HEK293 (cell line): ENCODE results near the gene SNAI1.

Experiments used
- YY1 ChIP-seq: fragments of 450-650 bp; formaldehyde crosslinking; IDR thresholded peaks from 2 replicates; pipeline ENCODE4 v1.5.1; 2018; ENCODE audit warnings: missing biosample characterization, missing genetic modification characterization
- ZNF121 ChIP-seq: fragments of 450-650 bp; formaldehyde crosslinking; IDR thresholded peaks from 2 replicates; pipeline ENCODE4 v1.5.1; 2016; ENCODE audit warnings: missing biosample characterization, missing genetic modification characterization
- ZNF302 ChIP-seq: fragments of 450-650 bp; formaldehyde crosslinking; IDR thresholded peaks from 2 replicates; pipeline ENCODE4 v1.5.1; 2016; ENCODE audit warnings: missing biosample characterization, missing genetic modification characterization, low read depth
- ZNF311 ChIP-seq: fragments of 450-650 bp; formaldehyde crosslinking; IDR thresholded peaks from 2 replicates; pipeline ENCODE4 v1.5.1; 2017; ENCODE audit warnings: missing biosample characterization, missing genetic modification characterization, borderline replicate concordance
- TF ChIP-seq, protein P1 (sequence below): fragments of 450-650 bp; formaldehyde crosslinking; IDR thresholded peaks from 2 replicates; pipeline ENCODE4 v1.5.1; 2016; ENCODE audit warnings: missing biosample characterization, missing genetic modification characterization

- no peak for TF ChIP-seq YY1 (tag by site-specific recombination)
- TF ChIP-seq ZNF302 (tag by site-specific recombination) = no peak
- TF ChIP-seq, protein P1, sequence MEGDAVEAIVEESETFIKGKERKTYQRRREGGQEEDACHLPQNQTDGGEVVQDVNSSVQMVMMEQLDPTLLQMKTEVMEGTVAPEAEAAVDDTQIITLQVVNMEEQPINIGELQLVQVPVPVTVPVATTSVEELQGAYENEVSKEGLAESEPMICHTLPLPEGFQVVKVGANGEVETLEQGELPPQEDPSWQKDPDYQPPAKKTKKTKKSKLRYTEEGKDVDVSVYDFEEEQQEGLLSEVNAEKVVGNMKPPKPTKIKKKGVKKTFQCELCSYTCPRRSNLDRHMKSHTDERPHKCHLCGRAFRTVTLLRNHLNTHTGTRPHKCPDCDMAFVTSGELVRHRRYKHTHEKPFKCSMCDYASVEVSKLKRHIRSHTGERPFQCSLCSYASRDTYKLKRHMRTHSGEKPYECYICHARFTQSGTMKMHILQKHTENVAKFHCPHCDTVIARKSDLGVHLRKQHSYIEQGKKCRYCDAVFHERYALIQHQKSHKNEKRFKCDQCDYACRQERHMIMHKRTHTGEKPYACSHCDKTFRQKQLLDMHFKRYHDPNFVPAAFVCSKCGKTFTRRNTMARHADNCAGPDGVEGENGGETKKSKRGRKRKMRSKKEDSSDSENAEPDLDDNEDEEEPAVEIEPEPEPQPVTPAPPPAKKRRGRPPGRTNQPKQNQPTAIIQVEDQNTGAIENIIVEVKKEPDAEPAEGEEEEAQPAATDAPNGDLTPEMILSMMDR = no peak
- TF ChIP-seq ZNF311 (tag by site-specific recombination) = no peak
- TF ChIP-seq ZNF121 (tag by site-specific recombination) = no peak
These were observed 29.8 kb downstream of the SNAI1 start for GRCh38 chr20:50012282-50013263.
